ENCODE measurements around the gene ADAMTSL2. TPM values are rescaled to one million over a fixed set of nuclear protein-coding genes. Genes with fewer than 3 reads are reported as not detected.

Gene ADAMTSL2
- total RNA-seq, 3 donors from 2014 or later, result 1.3 to 2.7 (median 1.5) TPM

GRCh38 chr9:133572821-133573361, 38.4 kb downstream of the ADAMTSL2 start:
- peak; percentile 6 for ATAC-seq

GRCh38 chr9:133573791-133574515, 39.4 kb downstream of the ADAMTSL2 start:
- no peak for TF ChIP-seq CTCF (IDR thresholded peaks at IDR 0.05)
- Histone ChIP-seq H3K9me3 (no peaks in the 10 kb centered on the region), H3K4me1 (ENCODE audit: low read depth) (no peaks in the 10 kb centered on the region), H3K36me3 (ENCODE audit: low read depth) (no peaks in the 10 kb centered on the region), H3K4me3 (no peak overlapping the region)
- no peak for ATAC-seq
- intact Hi-C loops (cut with DNase I, micrococcal nuclease), result no loop called here
- DNase-seq, result no peak

More at GRCh38 chr9:133572821-133573361, 38.4 kb downstream of the ADAMTSL2 start:
- intact Hi-C loops (cut with DNase I, micrococcal nuclease), result no loop called here
- H3K4me3 ChIP-seq, result no peak overlapping the region
- H3K4me1 ChIP-seq (ENCODE audit: low read depth), result no peaks in the 10 kb centered on the region
- no peaks in the 10 kb centered on the region for H3K9me3 ChIP-seq
- no peak for DNase-seq
- no peaks in the 10 kb centered on the region for H3K36me3 ChIP-seq (ENCODE audit: low read depth)
- no peak for TF ChIP-seq CTCF (IDR thresholded peaks at IDR 0.05)

- no peak for ATAC-seq
- intact Hi-C loops (cut with DNase I, micrococcal nuclease), result no loop called here
These were observed 40.3 kb downstream of the ADAMTSL2 start for GRCh38 chr9:133574771-133575170.

GRCh38 chr9:133575186-133576030, 40.9 kb downstream of the ADAMTSL2 start:
- intact Hi-C loops (cut with DNase I, micrococcal nuclease), result no loop called here
- ATAC-seq, result no peak
- TF ChIP-seq CTCF (IDR thresholded peaks at IDR 0.05), result no peak
- H3K9me3 ChIP-seq, result no peaks in the 10 kb centered on the region
- no peaks in the 10 kb centered on the region for H3K4me1 ChIP-seq (ENCODE audit: low read depth)
- no peak overlapping the region for H3K4me3 ChIP-seq
- H3K36me3 ChIP-seq (ENCODE audit: low read depth), result no peaks in the 10 kb centered on the region
- DNase-seq, result no peak

More at GRCh38 chr9:133574771-133575170, 40.3 kb downstream of the ADAMTSL2 start:
- H3K9me3 ChIP-seq, result no peaks in the 10 kb centered on the region
- H3K36me3 ChIP-seq (ENCODE audit: low read depth), result no peaks in the 10 kb centered on the region
- H3K4me3 ChIP-seq, result no peak overlapping the region
- no peak for TF ChIP-seq CTCF (IDR thresholded peaks at IDR 0.05)
- no peaks in the 10 kb centered on the region for H3K4me1 ChIP-seq (ENCODE audit: low read depth)
- DNase-seq, result no peak

GRCh38 chr9:133576031-133576874, 41.7 kb downstream of the ADAMTSL2 start:
- H3K4me1 ChIP-seq (ENCODE audit: low read depth), result no peaks in the 10 kb centered on the region
- DNase-seq, result no peak
- ATAC-seq, result no peak
- no peaks in the 10 kb centered on the region for H3K36me3 ChIP-seq (ENCODE audit: low read depth)
- no peak for TF ChIP-seq CTCF (IDR thresholded peaks at IDR 0.05)
- no peak overlapping the region for H3K4me3 ChIP-seq
- intact Hi-C loops (cut with DNase I, micrococcal nuclease), result no loop called here
- H3K9me3 ChIP-seq, result no peaks in the 10 kb centered on the region
